Endothelial cell of umbilical vein (primary cell): ENCODE measurements around the gene ITGA3. TPM values are rescaled to one million over a fixed set of nuclear protein-coding genes. Genes with fewer than 3 reads are reported as not detected.
A peak's percentile ranks its signal among the peaks of the same experiment; 100 is the strongest.

ENCODE experiments used
- BruUV-seq: library from RNA; stranded (reverse); fragments of 400-500 nt; replicated peaks from 2 replicates; lab custom pipeline; 2021; lab: Mats Ljungman, UMichigan
- CTCF ChIA-PET: fragments of 300-600, 350-600 bp; sonication (Branson Sonifier 250); formaldehyde crosslinking; loops from one replicate; lab custom pipeline; 2021; ENCODE audit warnings: antibody characterized with exemption, inconsistent platforms; lab: Charles Lee
- POLR2A ChIA-PET: fragments of 300-600, 350-600 bp; sonication (Branson Sonifier 250); formaldehyde crosslinking; loops from one replicate; lab custom pipeline; 2021; ENCODE audit warnings: antibody characterized with exemption, inconsistent platforms; lab: Charles Lee
- DNase-seq: peaks from one replicate; pipeline ENCODE4 v3.0.0-alpha.2; 2011; ENCODE audit warnings: low read depth, low spot score
- FAIRE-seq: peaks from 2 replicates; lab custom pipeline; 2011; peaks lifted over from hg19 to GRCh38; lab: Jason Lieb, UNC
- H2AFZ ChIP-seq: 2 replicates; pipeline ENCODE4 v1.6.0; 2012; ENCODE audit warnings: low read depth, low read length, control low read depth, inconsistent platforms
- H3K27ac ChIP-seq: 2 replicates; pipeline ENCODE4 v1.5.1; 2011; ENCODE audit warnings: low read depth, mild to moderate bottlenecking, control low read depth, low read length, moderate library complexity; ENCODE audit not compliant: insufficient read depth
- H3K27me3 ChIP-seq, 2 experiments: 2 replicates each; pipeline versions ENCODE4 v1.6.0 to v1.6.1; 2011; ENCODE audit warnings: low read length in 2 of 2, mixed read lengths in 1 of 2; ENCODE audit not compliant: control insufficient read depth in 2 of 2, insufficient read depth in 2 of 2
- H3K36me3 ChIP-seq, 2 experiments: 2 replicates in 1 of 2; 3 replicates in 1 of 2; pipeline ENCODE4 v1.5.1; 2011; ENCODE audit warnings: low read length in 2 of 2, mild to moderate bottlenecking in 1 of 2, moderate library complexity in 1 of 2; ENCODE audit not compliant: control insufficient read depth in 2 of 2, insufficient read depth in 2 of 2; ENCODE audit errors: extremely low read depth in 1 of 2
- H3K4me1 ChIP-seq: 3 replicates; pipeline ENCODE4 v1.5.1; 2011; ENCODE audit warnings: mild to moderate bottlenecking, low read length; ENCODE audit not compliant: control insufficient read depth, insufficient read depth; ENCODE audit errors: extremely low read depth
- H3K4me2 ChIP-seq: 2 replicates; pipeline ENCODE4 v1.6.1; 2011; ENCODE audit warnings: low read length, control low read depth, mixed read lengths; ENCODE audit not compliant: insufficient read depth
- H3K4me3 ChIP-seq, 3 experiments: fragments of 200-600 bp in 1 of 3; sonication (generic), shearing (Covaris generic) in 1 of 3; replicated peaks in 1 of 3; 2 replicates each; pipeline ENCODE4 v1.5.1; 2011 to 2016; ENCODE audit warnings: control low read depth in 3 of 3, low read length in 3 of 3, mild to moderate bottlenecking in 2 of 3, inconsistent platforms in 1 of 3, low read depth in 1 of 3, moderate library complexity in 1 of 3; ENCODE audit not compliant: insufficient read depth in 1 of 3
- H3K79me2 ChIP-seq: 2 replicates; pipeline ENCODE4 v1.6.0; 2012; ENCODE audit warnings: low read length, inconsistent platforms; ENCODE audit not compliant: control insufficient read depth, insufficient read depth
- H3K9ac ChIP-seq: replicated peaks from 2 replicates; pipeline ENCODE3; 2011; ENCODE audit warnings: low read length, control low read depth; ENCODE audit not compliant: insufficient read depth; ENCODE audit errors: extremely low read depth
- H3K9me1 ChIP-seq: replicated peaks from 3 replicates; pipeline ENCODE4 v1.6.0; 2011; ENCODE audit warnings: mild to moderate bottlenecking, low read length; ENCODE audit not compliant: control insufficient read depth, insufficient read depth; ENCODE audit errors: extremely low read depth
- H3K9me3 ChIP-seq: replicated peaks from 2 replicates; pipeline ENCODE4 v1.5.1; 2012; ENCODE audit warnings: low read length, inconsistent platforms; ENCODE audit not compliant: control insufficient read depth, insufficient read depth
- H4K20me1 ChIP-seq: replicated peaks from 2 replicates; pipeline ENCODE3; 2011; ENCODE audit warnings: mild to moderate bottlenecking, low read length; ENCODE audit not compliant: control insufficient read depth, insufficient read depth; ENCODE audit errors: extremely low read depth
- GATA2 ChIP-seq: IDR thresholded peaks from 2 replicates; pipeline ENCODE4 v1.7.0; 2011; ENCODE audit warnings: low read depth, mild to moderate bottlenecking, moderate library complexity, mixed read lengths, low read length; ENCODE audit not compliant: insufficient read length, insufficient read depth
- POLR2A ChIP-seq: IDR thresholded peaks from 2 replicates; pipeline ENCODE4 v1.6.1; 2012; ENCODE audit warnings: low read depth, mild to moderate bottlenecking, control low read depth, low read length
- POLR2AphosphoS5 ChIP-seq: IDR thresholded peaks from 2 replicates; pipeline ENCODE4 v1.6.1; 2012; ENCODE audit warnings: low read depth, mild to moderate bottlenecking, control low read depth, low read length, moderate library complexity; ENCODE audit not compliant: insufficient read depth
- dilution Hi-C: fragments of 300-500 bp; cut with MboI; formaldehyde crosslinking; loops from one replicate; pipeline ENCODE4 v1.15.0; 2019; ENCODE audit warnings: low sequenced_read_pairs; ENCODE audit not compliant: extremely low pct_ligation_motif_present
- intact Hi-C: fragments of 100-400 bp; cut with micrococcal nuclease; formaldehyde crosslinking; loops from one replicate; pipeline ENCODE4 v1.10.0; 2022
- polyA plus RNA-seq, 4 experiments: library from polyadenylated mRNA; depleted of rRNA in 3 of 4; stranded (reverse) in 3 of 4; unstranded in 1 of 4; fragments of >200 nt; gene quantifications; 2 replicates each; pipeline versions ENCODE4 v1.2.1 to v1.2.3, GENCODE V29; 2011 to 2012; ENCODE audit warnings: missing spikeins in 1 of 4
- total RNA-seq: library from RNA; stranded (reverse); gene quantifications from 2 replicates; pipeline ENCODE4 v1.2.3, GENCODE V29; 2021
- TF ChIP-seq, protein P1 (sequence below), 2 donors: IDR thresholded peaks; 1 replicate in 1 of 2; 2 replicates in 1 of 2; pipeline ENCODE4 v1.5.1; 2011; ENCODE audit warnings: low read length in 2 of 2, mild to moderate bottlenecking in 2 of 2, moderate library complexity in 2 of 2, control low read depth in 1 of 2, inconsistent platforms in 1 of 2, low read depth in 1 of 2; ENCODE audit not compliant: insufficient read depth in 1 of 2; ENCODE audit errors: extremely low read depth in 1 of 2

Gene ITGA3
- total and polyA plus RNA-seq, 2 donors (not counting 3 experiments of a cell fraction or from before 2014, with no cell fraction given), result 92.7 to 112 TPM

DNA sequence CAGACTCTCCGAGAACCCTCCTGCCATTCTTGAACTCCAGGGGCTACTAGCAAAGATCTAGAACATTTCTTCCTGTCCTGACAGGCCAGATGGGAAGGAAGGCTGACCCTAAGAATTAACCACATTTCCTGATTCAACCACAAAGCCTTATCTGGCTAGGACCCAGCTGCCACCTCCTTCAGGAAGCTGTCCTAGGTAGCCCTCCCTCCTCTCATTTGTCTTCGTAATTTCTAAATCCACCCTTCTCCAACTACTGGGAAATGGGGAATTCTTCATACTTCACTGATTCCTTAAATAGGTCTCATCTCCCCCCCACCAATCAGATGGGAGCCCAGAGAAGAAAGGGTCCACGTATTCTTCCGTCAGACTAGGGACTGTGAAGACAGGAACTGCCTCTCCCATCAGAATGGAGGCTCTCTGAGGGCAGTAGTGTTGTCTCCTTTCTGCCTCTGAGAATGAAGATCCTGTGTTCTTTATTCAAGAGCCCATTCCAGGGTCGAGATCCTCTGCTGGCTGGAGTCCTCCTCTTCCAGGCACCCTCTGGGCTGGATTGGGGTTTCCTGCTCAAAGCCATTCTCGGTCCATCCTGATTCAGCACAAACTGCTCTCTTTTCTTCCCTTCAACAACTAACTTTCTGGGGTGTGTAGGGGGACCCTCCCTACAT lies 71.9 kb downstream of the ITGA3 start:
- Histone ChIP-seq H4K20me1 (no peaks in the 10 kb centered on the region), H3K36me3 (no peaks in the 10 kb centered on the region), H3K9me3 (no peaks in the 10 kb centered on the region), H3K27me3 (no peaks in the 10 kb centered on the region), H3K4me1 (peaks cover 31% of the 10 kb centered on the region), H3K79me2 (no peaks in the 10 kb centered on the region), H3K4me2 (peak overlapping the region; percentile 15), H3K9me1 (no peaks in the 10 kb centered on the region), H3K4me3 (no peak overlapping the region), H3K9ac (no peak overlapping the region), H3K27ac (no peak overlapping the region), H2AFZ (no peak overlapping the region)
- DNase-seq (peak; percentile 51), FAIRE-seq (peak; percentile 94)
- ChIA-PET CTCF (interaction anchor here (1.4 to 3.9 kb wide), 3 partner anchors 11 to 34 kb away, joined by 5 to 15 read pairs (median 8); no protein-coding TSS in a partner anchor), POLR2A (no interaction called here)
- intact Hi-C loops (loop anchor here (1.0 kb wide), 1 partner anchor 33 kb away; the partner anchor contains the start of gene PDK2), dilution Hi-C loops (no loop called here)
- peak; percentile 60 for TF ChIP-seq POLR2AphosphoS5
- TF ChIP-seq, protein P1, sequence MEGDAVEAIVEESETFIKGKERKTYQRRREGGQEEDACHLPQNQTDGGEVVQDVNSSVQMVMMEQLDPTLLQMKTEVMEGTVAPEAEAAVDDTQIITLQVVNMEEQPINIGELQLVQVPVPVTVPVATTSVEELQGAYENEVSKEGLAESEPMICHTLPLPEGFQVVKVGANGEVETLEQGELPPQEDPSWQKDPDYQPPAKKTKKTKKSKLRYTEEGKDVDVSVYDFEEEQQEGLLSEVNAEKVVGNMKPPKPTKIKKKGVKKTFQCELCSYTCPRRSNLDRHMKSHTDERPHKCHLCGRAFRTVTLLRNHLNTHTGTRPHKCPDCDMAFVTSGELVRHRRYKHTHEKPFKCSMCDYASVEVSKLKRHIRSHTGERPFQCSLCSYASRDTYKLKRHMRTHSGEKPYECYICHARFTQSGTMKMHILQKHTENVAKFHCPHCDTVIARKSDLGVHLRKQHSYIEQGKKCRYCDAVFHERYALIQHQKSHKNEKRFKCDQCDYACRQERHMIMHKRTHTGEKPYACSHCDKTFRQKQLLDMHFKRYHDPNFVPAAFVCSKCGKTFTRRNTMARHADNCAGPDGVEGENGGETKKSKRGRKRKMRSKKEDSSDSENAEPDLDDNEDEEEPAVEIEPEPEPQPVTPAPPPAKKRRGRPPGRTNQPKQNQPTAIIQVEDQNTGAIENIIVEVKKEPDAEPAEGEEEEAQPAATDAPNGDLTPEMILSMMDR (IDR thresholded peaks at IDR 0.05; ENCODE audit: extremely low read depth in 1 of 2, insufficient read depth in 1 of 2, low read depth in 1 of 2, low read length in 2 of 2), result no peak
- peak; percentile 69 for TF ChIP-seq GATA2
- peak; percentile 23 for TF ChIP-seq POLR2A
- no TSS peak for BruUV-seq
